Left lung (tissue), 10 donors: ENCODE results near the gene CLSTN3. TPM values are rescaled to one million over a fixed set of nuclear protein-coding genes. Genes with fewer than 3 reads are reported as not detected.

Experiments
- ATAC-seq: fragments of 200-7000 bp; cut with Tn5 transposase; one replicate; pipeline ENCODE4 v1.9.1; 2020; ENCODE audit warnings: moderate library complexity
- DNase-seq, 4 donors: peaks; one replicate each; pipeline ENCODE4 v3.0.0-alpha.2; 2013 to 2020
- H3K27ac ChIP-seq, 2 donors: fragments of 200-600 bp; sonication (generic) in 1 of 2; one replicate each; pipeline versions ENCODE4 v1.5.0 to v1.8.0; 2020 to 2021
- H3K27me3 ChIP-seq, 2 donors: fragments of 200-600 bp; sonication (generic) in 1 of 2; one replicate each; pipeline versions ENCODE4 v1.5.0 to v1.8.0; 2020 to 2021
- H3K36me3 ChIP-seq, 2 donors: fragments of 200-600 bp; sonication (generic) in 1 of 2; one replicate each; pipeline versions ENCODE4 v1.5.0 to v1.8.0; 2020 to 2021
- H3K4me1 ChIP-seq, 2 donors: fragments of 200-600 bp; one replicate each; pipeline ENCODE4 v1.8.0; 2021
- H3K4me3 ChIP-seq, 2 donors: fragments of 200-600 bp; sonication (generic) in 1 of 2; one replicate each; pipeline versions ENCODE4 v1.5.0 to v1.8.0; 2020 to 2021; ENCODE audit warnings: mild to moderate bottlenecking in 1 of 2
- H3K9me3 ChIP-seq, 2 donors: fragments of 200-600 bp; sonication (generic) in 1 of 2; one replicate each; pipeline versions ENCODE4 v1.5.0 to v1.8.0; 2020 to 2021
- CTCF ChIP-seq, 2 donors: fragments of 200-600 bp; sonication (generic) in 1 of 2; IDR thresholded peaks; one replicate each; pipeline versions ENCODE4 v1.5.0 to v1.8.0; 2021; ENCODE audit warnings: antibody characterized with exemption in 2 of 2
- intact Hi-C, 2 donors: fragments of 100-400 bp; cut with DNase I; formaldehyde crosslinking; loops; one replicate each; pipeline versions ENCODE4 v1.11.2 to v1.14.2; 2022
- polyA plus RNA-seq, 6 donors: library from polyadenylated mRNA; unstranded; fragments of 120-200 nt; gene quantifications; one replicate each; pipeline ENCODE4 v1.2.1, GENCODE V29; 2013; ENCODE audit not compliant: insufficient read length in 6 of 6
- total RNA-seq, 2 donors: library from RNA; stranded (reverse); fragmentation: NEBNext Ultra II Directional; extraction: Animal tissue kit (Norgen Biotek cat#: 25700); gene quantifications; one replicate each; pipeline ENCODE4 v1.2.1, GENCODE V29; 2021
- donor health status: DM: no; HTN: yes; CAD: no.
- donor health status: DM: no; HTN: no; CAD: no.

The CLSTN3 gene
- total and polyA plus RNA-seq, 8 donors = 30.3 to 80.9 (median 63.0) TPM

DNA sequence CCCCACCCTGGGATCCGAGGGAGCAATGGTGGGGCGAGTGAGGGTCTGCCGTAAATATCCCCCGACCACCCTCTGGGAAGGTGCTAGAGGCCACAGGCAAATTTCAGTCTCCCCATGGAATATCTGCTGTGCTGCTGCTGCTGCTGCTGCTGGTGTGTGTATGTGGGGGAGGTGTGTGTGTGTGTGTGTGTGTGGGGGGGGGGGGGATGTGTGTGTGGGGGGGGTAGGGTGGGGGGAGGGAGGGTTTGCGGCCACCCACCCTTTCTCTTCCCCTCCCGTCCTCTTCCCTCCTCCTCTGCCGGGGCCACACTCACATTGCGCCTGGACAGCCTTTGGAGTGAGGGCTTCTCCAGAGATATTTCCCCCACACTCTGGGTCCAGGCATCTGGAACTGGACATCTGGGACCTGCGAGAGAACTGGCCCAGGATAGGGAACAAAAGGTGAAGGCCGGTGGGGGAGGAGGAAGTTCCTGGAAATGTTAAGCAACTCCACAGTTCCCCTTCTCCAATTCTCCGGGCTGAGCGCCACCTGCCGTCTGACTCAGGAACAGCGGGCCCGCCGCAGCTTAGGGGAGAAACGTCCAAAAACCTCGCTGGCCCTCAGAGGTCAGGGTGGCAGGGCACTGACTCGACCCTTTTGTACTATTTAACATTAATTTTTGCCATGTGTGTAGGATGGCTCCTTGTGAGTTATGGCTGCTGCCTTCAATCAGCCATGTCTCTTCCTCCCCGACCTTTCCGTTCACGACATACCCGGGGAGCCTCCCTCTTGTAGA, 21.2 kb upstream of the CLSTN3 start, which contains the start of gene C1RL:
Gene C1RL, minus strand, starts transcription at position 419 of the 776 bp plus-strand sequence. Its CDS starts 34 bp downstream, at position 385.
- Histone ChIP-seq H3K4me1 (peaks cover 12 to 70% of the 10 kb centered on the region in 2 donors), H3K27ac (peak within 1 kb of the TSS; percentile 90 to 97), H3K36me3 (peaks cover 0 to 6% of the 10 kb centered on the region in 2 donors), H3K27me3 (no peaks in the 10 kb centered on the region), H3K9me3 (no peaks in the 10 kb centered on the region), H3K4me3 (peak within 1 kb of the TSS; percentile 35 to 70)
- peak; percentile 86 to 97 (median 90) for DNase-seq
- TF ChIP-seq CTCF (IDR thresholded peaks at IDR 0.05) = peak; percentile 97 to 98
- intact Hi-C loops = no loop called here
- peak; percentile 83 for ATAC-seq

GRCh38 chr12:7109572-7109920, 20.6 kb upstream of the CLSTN3 start:
- H3K27me3 ChIP-seq = no peaks in the 10 kb centered on the region
- H3K36me3 ChIP-seq = peaks cover 0 to under 1% of the 10 kb centered on the region in 2 donors
- no peak for TF ChIP-seq CTCF (IDR thresholded peaks at IDR 0.05)
- peak in 1 of 4 donors; percentile 50 for DNase-seq
- peaks cover 12 to 70% of the 10 kb centered on the region in 2 donors for H3K4me1 ChIP-seq
- no peak for ATAC-seq
- no peaks in the 10 kb centered on the region for H3K9me3 ChIP-seq
- H3K27ac ChIP-seq = peak overlapping the region; percentile 90 to 97
- intact Hi-C loops = no loop called here
- H3K4me3 ChIP-seq = peak overlapping the region; percentile 35 to 70

- Histone ChIP-seq H3K4me1 (peaks cover 12 to 62% of the 10 kb centered on the region in 2 donors), H3K4me3 (no peak overlapping the region), H3K27ac (no peak overlapping the region), H3K27me3 (no peaks in the 10 kb centered on the region), H3K36me3 (peaks cover 0 to 5% of the 10 kb centered on the region in 2 donors), H3K9me3 (no peaks in the 10 kb centered on the region)
- TF ChIP-seq CTCF (IDR thresholded peaks at IDR 0.05) = no peak
- intact Hi-C loops = loop anchor here in 1 of 2 donors (10.0 kb wide), 1 partner anchor 156 kb away; the partner anchor contains the start of gene PTPN6
- ATAC-seq (no peak), DNase-seq (peak in 2 of 4 donors; percentile 28 to 44)
These were observed 19.5 kb upstream of the CLSTN3 start for GRCh38 chr12:7110661-7111060.

GRCh38 chr12:7112041-7112440, 18.1 kb upstream of the CLSTN3 start:
- intact Hi-C loops = loop anchor here in 1 of 2 donors (10.0 kb wide), 1 partner anchor 157 kb away; the partner anchor contains the start of gene PTPN6
- TF ChIP-seq CTCF (IDR thresholded peaks at IDR 0.05) = no peak
- DNase-seq = peak in 1 of 4 donors; percentile 28

GRCh38 chr12:7113389-7113871, 16.7 kb upstream of the CLSTN3 start:
- intact Hi-C loops = loop anchor here in 1 of 2 donors (10.0 kb wide), 1 partner anchor 159 kb away; the partner anchor contains the start of gene PTPN6
- H3K27me3 ChIP-seq = no peaks in the 10 kb centered on the region
- ATAC-seq (peak; percentile 27), DNase-seq (peak in 2 of 4 donors; percentile 29 to 37)
- peaks cover 0 to 17% of the 10 kb centered on the region in 2 donors for H3K36me3 ChIP-seq
- peak; percentile 80 to 95 for TF ChIP-seq CTCF (IDR thresholded peaks at IDR 0.05)
- H3K4me3 ChIP-seq = no peak overlapping the region
- peaks cover 3 to 36% of the 10 kb centered on the region in 2 donors for H3K4me1 ChIP-seq
- H3K27ac ChIP-seq = no peak overlapping the region
- H3K9me3 ChIP-seq = no peaks in the 10 kb centered on the region

More at GRCh38 chr12:7112041-7112440, 18.1 kb upstream of the CLSTN3 start:
- H3K27ac ChIP-seq = no peak overlapping the region
- no peaks in the 10 kb centered on the region for H3K27me3 ChIP-seq
- H3K36me3 ChIP-seq = peaks cover 0 to 11% of the 10 kb centered on the region in 2 donors
- no peaks in the 10 kb centered on the region for H3K9me3 ChIP-seq
- ATAC-seq = no peak
- peaks cover 8 to 50% of the 10 kb centered on the region in 2 donors for H3K4me1 ChIP-seq
- no peak overlapping the region for H3K4me3 ChIP-seq
